HG03378 (cell line): ENCODE data around the gene DCDC2C.

Experiments used
- ATAC-seq: cut with Tn5 transposase; IDR thresholded peaks from one replicate; pipeline ENCODE4 v1.9.1; 2021; ENCODE audit warnings: mild to moderate bottlenecking, moderate library complexity; ENCODE audit not compliant: unreplicated experiment

DCDC2C gene

GRCh38 chr2:3672861-3673678, 30.3 kb upstream of the DCDC2C start:
- ATAC-seq = no peak

GRCh38 chr2:3674066-3674845, 29.1 kb upstream of the DCDC2C start:
- ATAC-seq = no peak

- ATAC-seq = no peak
Observed at GRCh38 chr2:3675687-3676086, 27.7 kb upstream of the DCDC2C start.

GRCh38 chr2:3677436-3677835, 25.9 kb upstream of the DCDC2C start:
- no peak for ATAC-seq

- no peak for ATAC-seq
Observed at GRCh38 chr2:3678212-3678611, 25.2 kb upstream of the DCDC2C start.

GRCh38 chr2:3679180-3679579, 24.2 kb upstream of the DCDC2C start:
- ATAC-seq = no peak

GRCh38 chr2:3679616-3680393, 23.6 kb upstream of the DCDC2C start:
- no peak for ATAC-seq

GRCh38 chr2:3680548-3681345, 22.6 kb upstream of the DCDC2C start:
- no peak for ATAC-seq

- ATAC-seq = no peak
Observed at GRCh38 chr2:3681625-3682024, 21.8 kb upstream of the DCDC2C start.

- no peak for ATAC-seq
Observed at GRCh38 chr2:3682811-3683210, 20.6 kb upstream of the DCDC2C start.

- no peak for ATAC-seq
Observed at GRCh38 chr2:3683748-3684454, 19.5 kb upstream of the DCDC2C start.

GRCh38 chr2:3689998-3690748, 13.2 kb upstream of the DCDC2C start:
- ATAC-seq = no peak

GRCh38 chr2:3692375-3692774, 11.0 kb upstream of the DCDC2C start:
- ATAC-seq = no peak

- no peak for ATAC-seq
Observed at GRCh38 chr2:3696545-3696944, 6.8 kb upstream of the DCDC2C start.

GRCh38 chr2:3701071-3701470, 2.3 kb upstream of the DCDC2C start:
- ATAC-seq = no peak

GRCh38 chr2:3703757-3704355, 481 bp downstream of the DCDC2C start:
- no peak for ATAC-seq

GRCh38 chr2:3704692-3705091, 1.3 kb downstream of the DCDC2C start:
- ATAC-seq = no peak

- no peak for ATAC-seq
Observed at GRCh38 chr2:3705782-3706181, 2.4 kb downstream of the DCDC2C start.

- ATAC-seq = no peak
Observed at GRCh38 chr2:3706892-3707291, 3.5 kb downstream of the DCDC2C start.
